NCI-H510A treated with DMSO at 0.1 percent for 48 hours (cell line): ENCODE measurements around the gene HLA-DRB1.
"Not testable (repeated sequence)": the region's sequence is repeated elsewhere in the genome, so short reads cannot be mapped to it uniquely, and the experiment has no call there.

Source experiments
- DNase-seq: peaks from one replicate; lab custom pipeline; 2025; lab: John Stamatoyannopoulos, UW

The HLA-DRB1 gene

DNA sequence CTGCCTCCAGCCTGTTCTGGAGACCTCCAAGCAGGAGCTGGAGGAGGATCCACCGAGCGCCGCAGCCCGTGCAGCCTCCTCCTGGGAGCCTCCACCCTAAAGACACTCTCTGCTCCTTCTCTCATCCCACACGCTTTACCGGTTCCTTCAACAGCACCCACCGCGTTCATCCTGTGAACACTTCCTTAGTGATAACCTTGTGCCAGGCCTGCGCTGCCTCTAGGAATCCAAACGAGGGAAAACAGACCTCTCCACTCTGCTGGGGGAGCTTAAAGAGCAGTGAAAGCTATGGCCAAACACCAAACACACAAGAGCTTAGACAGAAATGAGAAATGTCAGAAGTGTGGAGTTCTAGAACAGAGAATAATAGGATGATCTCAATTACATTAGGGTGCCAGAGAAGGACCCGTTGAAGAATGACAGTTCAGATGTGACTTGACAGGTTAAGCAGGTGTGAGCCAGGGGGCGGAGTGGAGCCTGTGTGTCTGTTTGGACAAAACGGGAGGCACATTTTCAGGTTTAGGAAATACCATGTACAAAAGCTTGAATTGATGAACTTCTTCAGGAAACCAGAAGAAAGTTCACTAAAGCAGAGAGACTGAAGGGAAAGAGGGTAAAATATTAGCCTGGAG lies 31.1 kb downstream of the HLA-DRB1 start:
- no peak for DNase-seq

DNA sequence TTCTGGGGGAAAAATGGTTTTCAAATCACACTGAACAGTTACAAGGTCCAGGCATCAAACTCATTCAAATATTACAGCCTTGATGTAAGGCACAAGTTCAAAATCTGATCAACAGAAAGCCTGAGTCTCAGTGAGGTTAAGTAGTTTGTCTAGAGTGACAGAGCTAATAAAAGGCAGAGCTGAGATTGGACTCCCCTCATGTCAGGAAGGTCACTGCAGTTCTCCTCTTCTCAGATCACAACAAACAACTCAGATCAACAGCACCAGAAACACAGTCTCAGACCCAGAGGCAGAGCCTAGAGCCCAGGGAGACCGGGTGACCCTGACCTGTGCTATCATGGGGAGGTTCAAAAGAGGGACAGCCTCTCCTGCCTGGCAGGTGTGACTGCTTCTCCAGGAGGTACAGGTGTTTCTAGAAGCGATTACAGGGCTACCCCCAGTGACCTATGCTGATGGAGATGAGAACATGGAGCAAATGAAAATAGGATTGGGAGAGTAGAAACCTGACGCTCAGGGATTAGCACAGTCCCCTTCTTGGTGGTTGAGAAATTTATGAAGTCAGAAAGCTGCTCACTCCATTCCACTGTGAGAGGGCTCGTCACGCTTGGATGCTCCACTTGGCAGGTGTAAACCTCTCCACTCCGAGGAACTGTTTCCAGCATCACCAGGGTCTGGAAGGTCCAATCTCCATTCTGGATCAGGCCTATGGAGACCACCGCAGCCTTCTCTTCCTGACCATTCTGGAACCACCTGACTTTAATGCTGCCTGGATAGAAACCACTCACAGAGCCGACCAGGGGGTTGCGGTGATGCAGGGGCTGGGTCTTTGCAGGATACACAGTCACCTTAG lies 35.3 kb downstream of the HLA-DRB1 start:
- DNase-seq, result no peak

DNA sequence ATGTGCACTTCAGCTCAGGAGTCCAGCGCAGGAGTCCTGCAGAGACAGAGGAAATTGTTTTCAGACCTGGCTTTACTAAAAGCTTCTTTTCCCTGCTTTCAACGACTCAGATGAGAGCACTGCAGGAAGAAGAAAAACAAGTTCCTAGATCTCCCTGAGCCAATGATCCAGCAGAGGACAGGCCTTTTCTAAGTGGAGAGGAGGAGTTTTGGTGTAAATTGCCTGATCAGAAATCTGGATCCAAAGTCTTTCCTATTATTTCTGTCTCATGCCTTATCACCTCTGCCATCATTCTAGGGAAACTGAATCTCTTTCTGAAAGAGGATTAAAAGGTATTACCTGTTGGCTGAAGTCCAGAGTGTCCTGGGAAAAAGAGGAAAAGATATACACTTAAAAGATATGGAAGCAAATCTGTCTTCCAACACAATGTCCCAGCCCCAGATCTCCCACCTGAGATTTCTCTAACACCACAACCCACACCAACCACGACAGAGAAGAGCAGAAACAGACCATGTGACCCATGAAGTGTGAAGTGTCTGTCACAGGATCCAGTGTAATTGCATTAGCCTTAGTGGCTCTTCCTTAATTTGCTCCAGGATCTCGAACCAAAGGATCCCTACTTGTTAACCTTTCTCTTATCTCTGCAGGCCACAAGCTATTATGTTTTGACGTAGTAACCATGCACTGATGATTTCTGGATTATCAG lies 36.5 kb downstream of the HLA-DRB1 start:
- no peak for DNase-seq

DNA sequence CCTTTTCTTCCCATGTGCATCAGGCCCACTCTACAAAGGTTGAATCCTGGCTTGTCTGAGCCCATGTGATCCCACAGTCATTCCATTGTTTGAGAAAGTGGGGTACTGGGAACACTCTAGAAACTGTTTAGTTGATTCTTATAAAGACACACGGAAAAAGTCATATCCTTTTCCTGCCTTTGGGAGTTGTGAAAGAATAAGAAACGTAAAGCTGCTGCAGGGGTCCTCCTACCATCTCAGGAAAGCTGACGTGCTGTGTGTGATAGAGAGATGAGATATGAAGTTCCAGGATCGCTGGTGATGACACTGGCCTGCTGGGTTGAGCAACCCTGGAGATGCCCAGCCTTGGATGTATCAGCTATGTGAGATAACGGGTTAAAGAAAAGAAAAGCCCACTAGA lies 38.2 kb downstream of the HLA-DRB1 start:
- no peak for DNase-seq

DNA sequence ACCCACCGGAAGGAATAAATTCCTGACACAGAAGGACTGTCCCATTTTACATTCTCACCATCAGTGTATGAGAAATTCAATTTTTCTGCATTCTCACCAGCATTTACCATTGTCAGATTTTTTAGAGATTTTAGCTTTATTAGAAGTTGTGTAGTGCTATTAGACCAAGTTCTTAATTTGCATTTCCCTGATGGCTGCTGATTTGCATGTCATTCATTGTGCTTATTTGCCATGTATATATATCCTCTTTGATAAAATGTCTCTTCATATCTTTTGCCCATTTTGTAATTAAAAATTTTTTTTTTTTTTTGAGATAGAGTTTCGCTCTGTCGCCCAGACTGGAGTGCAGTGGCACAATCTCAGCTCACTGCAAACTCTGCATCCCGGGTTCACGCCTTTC lies 49.8 kb downstream of the HLA-DRB1 start:
- DNase-seq, result no peak

DNA sequence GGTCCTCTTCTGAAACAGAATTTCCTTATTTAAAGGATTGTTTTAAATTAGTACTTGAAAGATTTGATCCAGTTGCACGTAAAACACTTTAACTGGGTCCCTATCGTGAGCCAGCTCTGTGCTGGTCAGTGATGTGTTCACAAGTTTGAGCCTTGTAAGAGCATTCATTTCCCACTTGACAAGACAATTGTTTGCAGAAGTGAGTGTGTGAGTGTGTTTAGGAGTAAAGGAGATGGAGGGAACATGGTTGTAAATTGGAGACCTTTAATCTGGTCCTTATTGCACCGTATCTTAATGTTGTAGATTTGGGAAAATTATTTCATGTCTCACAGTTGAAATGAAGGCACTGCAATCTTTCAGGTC lies 59.2 kb downstream of the HLA-DRB1 start:
- not testable (repeated sequence) for DNase-seq

DNA sequence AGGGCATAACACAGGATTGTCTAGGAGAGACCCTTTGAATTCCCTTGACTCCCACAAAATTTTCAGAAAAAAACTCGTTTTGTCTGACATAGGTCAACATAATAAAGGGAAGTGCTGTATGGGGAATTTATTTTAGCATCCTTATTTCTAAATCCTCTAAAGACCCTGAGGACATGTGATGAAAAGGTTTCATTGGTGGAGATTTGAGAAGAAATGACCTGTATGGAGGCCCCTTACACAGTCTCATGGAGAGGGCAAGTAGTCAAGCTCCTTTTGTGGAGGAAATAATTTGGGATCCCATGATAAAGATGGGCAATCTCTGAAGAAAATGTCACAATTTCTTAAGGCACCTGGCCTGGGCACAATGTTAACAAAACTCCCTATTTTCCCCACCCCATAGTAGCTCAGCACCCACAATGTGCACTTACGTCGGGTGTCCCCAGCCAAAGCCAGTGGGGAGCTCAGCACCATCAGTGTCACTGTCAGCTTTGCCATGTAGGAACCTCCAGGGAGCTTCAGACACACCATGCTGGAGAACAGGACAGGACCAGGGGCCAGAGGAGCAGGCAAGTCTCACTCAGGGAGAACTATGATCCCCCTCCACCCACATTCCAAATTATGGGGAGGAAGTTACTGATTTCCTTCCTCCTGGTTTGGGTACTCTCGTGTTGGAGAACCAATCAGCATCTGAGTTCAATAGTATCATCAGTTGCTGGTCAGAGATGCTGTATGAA lies 59.8 kb downstream of the HLA-DRB1 start, which contains the start of gene HLA-DRB5:
Gene HLA-DRB5, minus strand, starts transcription at position 591 of the 734 bp plus-strand sequence. Its CDS starts 63 bp downstream, at position 528.
- DNase-seq, result no peak
